LNCaP clone FGC (cell line): ENCODE measurements around the gene PDLIM5.
"Not testable (repeated sequence)": the region's sequence is repeated elsewhere in the genome, so short reads cannot be mapped to it uniquely, and the experiment has no call there.

Source experiments
- DNase-seq: peaks from one replicate; pipeline ENCODE4 v3.0.0-alpha.2; 2011; ENCODE audit warnings: low read depth
- H3K4me3 ChIP-seq: 2 replicates; pipeline ENCODE4 v1.5.1; 2011; ENCODE audit warnings: mild to moderate bottlenecking, low read depth, low read length, control low read depth
- TF ChIP-seq, protein P1 (sequence below): IDR thresholded peaks from 2 replicates; pipeline ENCODE4 v1.5.1; 2012; ENCODE audit warnings: mild to moderate bottlenecking; ENCODE audit not compliant: control insufficient read depth, insufficient read depth; ENCODE audit errors: extremely low read depth

The PDLIM5 gene

DNA sequence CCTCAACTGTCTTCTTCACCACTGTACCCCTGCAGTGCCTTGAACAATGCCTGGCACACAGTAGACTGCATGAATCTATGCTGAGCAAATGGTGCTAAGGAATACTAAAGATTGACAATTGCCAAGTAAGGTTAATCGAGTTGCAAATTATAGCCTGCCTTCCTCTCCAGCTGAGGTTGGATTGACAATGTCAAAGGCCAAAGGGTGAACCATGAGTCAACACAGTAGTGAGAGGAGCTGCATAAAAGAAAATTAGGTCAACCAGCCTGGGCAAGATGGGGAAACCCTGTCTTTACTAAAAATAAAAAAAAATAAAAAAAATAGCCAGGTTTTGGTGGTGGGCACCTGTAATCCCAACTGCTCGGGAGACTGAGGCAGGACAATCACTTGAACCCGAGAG lies 208.9 kb downstream of the PDLIM5 start:
- TF ChIP-seq, protein P1, sequence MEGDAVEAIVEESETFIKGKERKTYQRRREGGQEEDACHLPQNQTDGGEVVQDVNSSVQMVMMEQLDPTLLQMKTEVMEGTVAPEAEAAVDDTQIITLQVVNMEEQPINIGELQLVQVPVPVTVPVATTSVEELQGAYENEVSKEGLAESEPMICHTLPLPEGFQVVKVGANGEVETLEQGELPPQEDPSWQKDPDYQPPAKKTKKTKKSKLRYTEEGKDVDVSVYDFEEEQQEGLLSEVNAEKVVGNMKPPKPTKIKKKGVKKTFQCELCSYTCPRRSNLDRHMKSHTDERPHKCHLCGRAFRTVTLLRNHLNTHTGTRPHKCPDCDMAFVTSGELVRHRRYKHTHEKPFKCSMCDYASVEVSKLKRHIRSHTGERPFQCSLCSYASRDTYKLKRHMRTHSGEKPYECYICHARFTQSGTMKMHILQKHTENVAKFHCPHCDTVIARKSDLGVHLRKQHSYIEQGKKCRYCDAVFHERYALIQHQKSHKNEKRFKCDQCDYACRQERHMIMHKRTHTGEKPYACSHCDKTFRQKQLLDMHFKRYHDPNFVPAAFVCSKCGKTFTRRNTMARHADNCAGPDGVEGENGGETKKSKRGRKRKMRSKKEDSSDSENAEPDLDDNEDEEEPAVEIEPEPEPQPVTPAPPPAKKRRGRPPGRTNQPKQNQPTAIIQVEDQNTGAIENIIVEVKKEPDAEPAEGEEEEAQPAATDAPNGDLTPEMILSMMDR: no peak
- no peak overlapping the region for H3K4me3 ChIP-seq

DNA sequence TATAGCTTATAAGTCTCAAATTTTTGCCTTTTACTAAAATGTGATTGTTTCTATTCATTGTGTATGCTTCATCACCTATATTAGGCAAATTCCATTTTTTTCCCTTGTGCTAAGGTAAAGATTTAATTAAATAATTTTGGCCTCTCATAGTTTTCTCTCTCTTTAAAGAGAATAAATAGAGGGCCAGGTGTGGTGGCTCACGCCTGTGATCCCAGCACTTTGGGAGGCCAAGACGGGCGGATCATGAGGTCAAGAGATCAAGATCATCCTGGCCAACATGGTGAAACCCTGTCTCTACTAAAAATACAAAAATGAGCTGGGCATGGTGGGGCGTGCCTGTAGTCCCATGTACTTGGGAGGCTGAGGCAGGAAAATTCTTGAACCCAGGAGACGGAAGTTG lies 213.3 kb downstream of the PDLIM5 start:
- DNase-seq, H3K4me3 ChIP-seq: not testable (repeated sequence)

More for the DNA sequence above, 208.9 kb downstream of the PDLIM5 start:
- no peak for DNase-seq

DNA sequence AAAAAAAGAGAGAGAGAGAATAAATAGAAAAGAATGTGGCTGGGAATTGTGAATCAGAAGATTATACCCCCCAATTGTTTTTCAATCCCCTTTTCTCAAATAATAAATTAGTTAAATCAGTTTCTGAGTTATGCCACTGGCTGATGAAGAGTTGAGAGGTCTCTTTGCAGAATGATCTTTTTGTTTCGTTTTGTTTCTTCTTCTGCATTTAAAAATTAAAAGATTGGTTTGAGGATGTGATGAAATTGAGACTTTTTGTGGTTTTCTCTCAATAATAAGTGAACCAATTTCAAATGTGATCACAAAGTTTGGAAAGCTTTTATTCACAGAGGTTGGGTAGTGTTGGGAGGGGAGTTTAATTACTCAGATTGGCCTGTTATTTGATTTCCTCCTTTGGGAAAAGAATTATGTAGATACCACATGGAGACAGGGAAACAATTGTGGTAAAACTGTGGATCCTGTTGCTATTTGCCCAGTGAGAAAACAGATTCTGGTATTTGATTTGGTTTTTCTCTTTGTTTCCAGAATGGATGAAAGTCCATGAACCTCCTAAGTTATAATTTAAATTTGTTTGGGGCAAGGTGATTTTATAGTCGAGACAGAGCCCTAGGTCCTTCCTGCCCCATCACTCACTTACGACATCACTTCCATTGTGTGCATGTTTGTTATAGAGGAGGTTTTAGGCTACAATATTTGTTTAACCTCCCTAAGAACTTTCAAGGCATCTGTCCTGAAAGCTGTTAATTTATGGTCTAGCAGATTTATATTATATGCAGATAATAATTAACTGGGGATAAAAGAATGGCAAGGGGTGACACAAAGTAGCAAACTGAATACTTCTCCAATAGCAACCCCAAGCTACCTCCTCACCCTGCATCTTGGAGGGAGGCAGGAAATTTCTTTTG lies 214.0 kb downstream of the PDLIM5 start:
- no peak overlapping the region for H3K4me3 ChIP-seq
- TF ChIP-seq, protein P1: no peak
- no peak for DNase-seq

DNA sequence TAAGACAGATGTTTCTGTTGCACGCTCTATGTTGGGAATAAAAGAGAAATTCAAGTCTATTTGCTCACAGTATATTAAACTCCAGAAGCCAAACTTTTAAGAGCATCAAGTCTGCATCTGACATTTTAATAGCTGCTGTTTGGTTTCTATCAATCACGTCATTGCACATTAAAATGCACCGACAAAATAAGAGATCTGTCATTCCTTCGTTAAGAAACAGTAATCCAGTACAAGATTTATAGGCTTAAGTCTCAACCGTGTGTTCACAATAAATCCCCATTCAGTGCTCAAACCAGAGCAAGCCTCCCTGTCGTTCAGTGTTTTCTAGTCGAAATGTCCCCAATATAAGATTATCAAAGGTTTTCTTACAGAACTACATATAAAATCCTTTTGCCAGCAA lies 217.0 kb downstream of the PDLIM5 start:
- no peak overlapping the region for H3K4me3 ChIP-seq
- peak; percentile 72 for DNase-seq
- TF ChIP-seq, protein P1: no peak

DNA sequence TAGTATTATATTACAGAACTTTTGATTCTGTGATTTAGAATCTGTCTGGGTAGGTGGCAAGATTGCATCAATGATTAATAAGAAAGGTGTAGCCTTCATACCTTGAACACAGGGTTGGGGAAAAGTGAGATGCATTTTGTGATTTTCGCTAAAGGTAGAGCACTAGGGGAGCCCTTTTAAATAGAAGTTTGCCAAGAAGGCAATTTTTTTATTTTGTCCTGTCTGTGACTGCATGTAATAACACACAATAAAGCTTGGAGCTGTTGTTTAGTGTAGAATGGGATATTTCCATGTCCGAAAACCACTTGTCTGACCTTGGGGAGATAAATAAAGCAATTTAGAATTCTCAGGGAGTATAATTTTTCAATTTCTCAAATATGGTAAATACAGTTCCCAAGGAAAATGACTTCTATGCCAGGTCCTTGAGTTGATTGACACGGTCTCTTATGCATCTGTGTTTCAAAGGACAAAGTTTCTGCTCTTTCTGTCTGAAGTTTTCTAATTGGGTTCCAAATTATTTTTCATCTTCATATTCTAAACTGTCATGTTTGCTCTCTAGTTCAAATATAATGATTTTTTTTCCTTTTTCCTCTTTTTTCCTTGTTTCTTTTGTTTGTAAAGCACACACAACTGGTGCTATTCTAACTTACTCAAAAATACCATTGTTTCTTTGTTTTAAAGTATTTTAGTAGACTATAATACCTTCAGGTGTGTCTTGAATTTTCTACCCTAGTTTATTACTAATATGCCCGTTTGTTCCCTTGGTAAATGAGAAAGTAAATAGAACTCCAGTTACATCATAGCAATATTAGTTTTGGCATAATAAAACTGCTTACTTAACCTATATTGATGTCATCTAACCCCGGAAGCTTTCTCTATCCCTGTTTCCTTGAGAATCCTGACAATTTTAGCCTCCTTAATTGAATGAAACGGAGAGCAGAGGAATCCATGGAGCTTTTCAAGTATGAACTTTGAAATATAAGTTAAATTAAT lies 218.2 kb downstream of the PDLIM5 start:
- TF ChIP-seq, protein P1: no peak
- peak; percentile 92 for DNase-seq
- H3K4me3 ChIP-seq: no peak overlapping the region

DNA sequence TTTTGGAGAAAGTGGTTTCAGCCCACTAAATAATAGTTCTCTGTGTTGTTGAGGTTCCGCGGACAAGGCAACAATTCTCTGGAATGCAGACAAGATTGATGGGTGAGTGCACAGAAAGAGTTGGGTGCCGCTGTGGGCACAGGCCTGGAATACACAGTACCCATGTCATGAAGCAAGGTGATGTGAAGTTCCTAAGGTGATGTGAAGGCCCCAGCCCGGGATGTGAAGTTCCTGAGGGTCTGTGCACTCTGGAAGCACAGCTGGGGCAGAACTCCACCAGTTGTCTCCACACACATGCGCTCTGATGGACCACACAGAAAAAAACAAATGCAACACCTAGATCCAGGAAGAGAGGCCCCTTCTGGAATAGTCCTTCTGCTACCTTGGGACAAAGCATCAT lies 219.4 kb downstream of the PDLIM5 start:
- H3K4me3 ChIP-seq: no peak overlapping the region
- DNase-seq: no peak
- TF ChIP-seq, protein P1: no peak

DNA sequence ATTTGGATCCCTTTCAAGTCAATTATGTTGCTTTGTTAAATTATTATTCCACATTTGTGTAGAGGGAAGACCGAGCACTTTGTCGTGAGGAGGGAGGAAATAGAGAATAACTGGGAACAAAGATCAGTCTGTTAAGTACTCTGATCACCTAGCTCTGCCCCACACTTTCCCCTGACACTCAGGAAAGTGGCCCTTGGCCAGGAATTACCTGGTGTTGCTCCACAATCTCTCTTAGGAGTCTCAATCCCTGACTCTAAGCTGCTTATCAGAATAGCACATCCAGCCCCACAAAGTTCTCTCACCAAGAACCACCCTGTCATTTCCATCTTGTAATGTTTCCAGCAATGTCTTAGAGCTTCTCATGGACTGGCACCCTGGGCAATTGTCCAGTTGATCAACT lies 222.2 kb downstream of the PDLIM5 start:
- H3K4me3 ChIP-seq: no peak overlapping the region
- no peak for DNase-seq
- TF ChIP-seq, protein P1: no peak
